ENCODE measurements around the gene ATAD3A. TPM values are rescaled to one million over a fixed set of nuclear protein-coding genes. Genes with fewer than 3 reads are reported as not detected.

ATAD3A gene
- polyA plus RNA-seq, 1 of the 3 experiments (the other 2 are of a cell fraction) = 40.2 TPM

DNA sequence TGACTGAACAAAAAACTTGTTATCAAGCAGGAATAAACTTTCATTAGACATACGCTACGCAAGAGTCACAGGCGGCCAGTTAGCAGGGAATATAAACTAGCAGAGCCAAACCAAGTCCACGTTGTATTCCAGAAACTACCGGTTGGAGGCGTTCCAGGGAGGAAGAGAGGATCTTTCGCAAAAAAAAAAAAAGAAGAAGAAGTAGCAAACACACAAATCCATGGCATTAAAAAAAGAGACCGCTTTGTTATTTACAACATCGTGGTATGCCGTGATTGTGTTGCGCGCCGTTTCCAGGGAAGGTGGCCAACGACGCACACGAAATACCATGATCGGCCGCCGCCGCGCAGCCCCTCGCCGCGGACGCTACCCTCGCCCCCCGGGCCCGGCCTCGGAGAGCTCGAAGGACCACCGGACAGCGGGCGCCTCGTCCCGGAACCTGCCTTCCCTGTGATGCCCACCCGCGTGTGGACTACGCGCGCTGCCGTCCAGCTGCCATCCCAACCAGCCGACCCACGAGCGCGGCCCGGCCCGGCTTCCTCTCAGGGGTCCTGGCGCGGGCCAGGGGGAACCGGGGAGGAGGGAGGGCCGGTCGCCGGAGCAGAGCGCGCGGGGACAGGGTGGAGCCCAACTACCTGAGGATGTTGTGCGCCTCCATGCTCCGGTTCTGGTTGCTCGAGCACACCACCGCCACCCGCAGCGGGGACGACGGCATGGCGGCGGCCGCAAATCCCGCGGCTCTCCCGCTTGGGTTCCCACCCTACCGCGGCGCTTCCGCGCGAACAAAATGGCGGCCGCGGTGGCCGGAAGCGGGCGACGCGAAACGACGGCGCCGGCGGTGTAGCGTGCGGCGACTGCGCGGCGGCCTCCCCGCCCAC is 62.1 kb downstream of the ATAD3A start:
- POLR2A ChIA-PET = no interaction called here
- CTCF ChIA-PET = interaction anchor here (0.6 to 1.1 kb wide), 2 partner anchors 12 to 32 kb away, joined by 3 read pairs; no protein-coding TSS in a partner anchor
- under 1% methylated on average over 20 of the region's 96 CpGs for WGBS (ENCODE audit: low lambda C conversion rate)

More for the DNA sequence above, 62.1 kb downstream of the ATAD3A start:
- H3K4me2 ChIP-seq = peak overlapping the region; percentile 84
- peak overlapping the region; percentile 73 to 86 for H3K4me3 ChIP-seq (ENCODE audit: low read depth in 2 of 2, low read length in 1 of 2)
- H2AFZ ChIP-seq (ENCODE audit: low read depth) = peak overlapping the region; percentile 51; the same call in 1 of the 2 replicates
- peak; percentile 91 for DNase-seq
- H3K27me3 ChIP-seq (ENCODE audit: insufficient read depth) = no peaks in the 10 kb centered on the region; the same call in 1 of the 2 replicates
- peak overlapping the region; percentile 98 for H3K9ac ChIP-seq
- peaks cover 25% of the 10 kb centered on the region for H4K20me1 ChIP-seq (ENCODE audit: insufficient read depth)
- H3K9me3 ChIP-seq = no peaks in the 10 kb centered on the region
- peaks cover 2 to 15% of the 10 kb centered on the region in 2 experiments for H3K36me3 ChIP-seq (replicated peaks in 1 of 2; ENCODE audit: control insufficient read depth in 1 of 2, insufficient read depth in 2 of 2, low read length in 1 of 2)
- peaks cover 17% of the 10 kb centered on the region for H3F3A ChIP-seq (replicated peaks; ENCODE audit: insufficient read depth)
- peaks cover 0 to 7% of the 10 kb centered on the region in 2 experiments; a peak in 1 of 4 replicates for H3K4me1 ChIP-seq (ENCODE audit: control insufficient read depth in 1 of 2, insufficient read depth in 2 of 2, low read depth in 1 of 2, low read length in 1 of 2)
- H3K79me2 ChIP-seq (ENCODE audit: insufficient read depth) = peaks cover 53% of the 10 kb centered on the region
- no peaks in the 10 kb centered on the region for H3K9me2 ChIP-seq
- peak overlapping the region; percentile 94 to 97 for H3K27ac ChIP-seq (ENCODE audit: low read depth in 2 of 2, low read length in 1 of 2)
- TF ChIP-seq, protein P1, sequence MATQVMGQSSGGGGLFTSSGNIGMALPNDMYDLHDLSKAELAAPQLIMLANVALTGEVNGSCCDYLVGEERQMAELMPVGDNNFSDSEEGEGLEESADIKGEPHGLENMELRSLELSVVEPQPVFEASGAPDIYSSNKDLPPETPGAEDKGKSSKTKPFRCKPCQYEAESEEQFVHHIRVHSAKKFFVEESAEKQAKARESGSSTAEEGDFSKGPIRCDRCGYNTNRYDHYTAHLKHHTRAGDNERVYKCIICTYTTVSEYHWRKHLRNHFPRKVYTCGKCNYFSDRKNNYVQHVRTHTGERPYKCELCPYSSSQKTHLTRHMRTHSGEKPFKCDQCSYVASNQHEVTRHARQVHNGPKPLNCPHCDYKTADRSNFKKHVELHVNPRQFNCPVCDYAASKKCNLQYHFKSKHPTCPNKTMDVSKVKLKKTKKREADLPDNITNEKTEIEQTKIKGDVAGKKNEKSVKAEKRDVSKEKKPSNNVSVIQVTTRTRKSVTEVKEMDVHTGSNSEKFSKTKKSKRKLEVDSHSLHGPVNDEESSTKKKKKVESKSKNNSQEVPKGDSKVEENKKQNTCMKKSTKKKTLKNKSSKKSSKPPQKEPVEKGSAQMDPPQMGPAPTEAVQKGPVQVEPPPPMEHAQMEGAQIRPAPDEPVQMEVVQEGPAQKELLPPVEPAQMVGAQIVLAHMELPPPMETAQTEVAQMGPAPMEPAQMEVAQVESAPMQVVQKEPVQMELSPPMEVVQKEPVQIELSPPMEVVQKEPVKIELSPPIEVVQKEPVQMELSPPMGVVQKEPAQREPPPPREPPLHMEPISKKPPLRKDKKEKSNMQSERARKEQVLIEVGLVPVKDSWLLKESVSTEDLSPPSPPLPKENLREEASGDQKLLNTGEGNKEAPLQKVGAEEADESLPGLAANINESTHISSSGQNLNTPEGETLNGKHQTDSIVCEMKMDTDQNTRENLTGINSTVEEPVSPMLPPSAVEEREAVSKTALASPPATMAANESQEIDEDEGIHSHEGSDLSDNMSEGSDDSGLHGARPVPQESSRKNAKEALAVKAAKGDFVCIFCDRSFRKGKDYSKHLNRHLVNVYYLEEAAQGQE (IDR thresholded peaks at IDR 0.05; ENCODE audit: low read depth, low read length) = no peak
- TF ChIP-seq YY1 (IDR thresholded peaks at IDR 0.05; ENCODE audit: low read depth) = peak; percentile 87
- no peak for TF ChIP-seq MEF2A (IDR thresholded peaks at IDR 0.05; ENCODE audit: borderline replicate concordance, low read depth)
- no peak for TF ChIP-seq FOSL2 (IDR thresholded peaks at IDR 0.05; ENCODE audit: borderline replicate concordance, low read depth)
- TF ChIP-seq, protein P2, sequence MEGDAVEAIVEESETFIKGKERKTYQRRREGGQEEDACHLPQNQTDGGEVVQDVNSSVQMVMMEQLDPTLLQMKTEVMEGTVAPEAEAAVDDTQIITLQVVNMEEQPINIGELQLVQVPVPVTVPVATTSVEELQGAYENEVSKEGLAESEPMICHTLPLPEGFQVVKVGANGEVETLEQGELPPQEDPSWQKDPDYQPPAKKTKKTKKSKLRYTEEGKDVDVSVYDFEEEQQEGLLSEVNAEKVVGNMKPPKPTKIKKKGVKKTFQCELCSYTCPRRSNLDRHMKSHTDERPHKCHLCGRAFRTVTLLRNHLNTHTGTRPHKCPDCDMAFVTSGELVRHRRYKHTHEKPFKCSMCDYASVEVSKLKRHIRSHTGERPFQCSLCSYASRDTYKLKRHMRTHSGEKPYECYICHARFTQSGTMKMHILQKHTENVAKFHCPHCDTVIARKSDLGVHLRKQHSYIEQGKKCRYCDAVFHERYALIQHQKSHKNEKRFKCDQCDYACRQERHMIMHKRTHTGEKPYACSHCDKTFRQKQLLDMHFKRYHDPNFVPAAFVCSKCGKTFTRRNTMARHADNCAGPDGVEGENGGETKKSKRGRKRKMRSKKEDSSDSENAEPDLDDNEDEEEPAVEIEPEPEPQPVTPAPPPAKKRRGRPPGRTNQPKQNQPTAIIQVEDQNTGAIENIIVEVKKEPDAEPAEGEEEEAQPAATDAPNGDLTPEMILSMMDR (IDR thresholded peaks at IDR 0.05) = peak; percentile 35
- peak; percentile 13; the same call in 1 of the 2 replicates for TF ChIP-seq SMC3 (IDR thresholded peaks at IDR 0.05; ENCODE audit: low read depth, low read length)
- peak; percentile 70 for TF ChIP-seq CHD2 (IDR thresholded peaks at IDR 0.05; ENCODE audit: low read length, partially characterized antibody)
- TF ChIP-seq MXI1 (IDR thresholded peaks at IDR 0.05; ENCODE audit: low read depth, low read length) = peak; percentile 66
- TF ChIP-seq GABPA (IDR thresholded peaks at IDR 0.05; ENCODE audit: low read depth) = 0 out of 2 replicates have a peak, but pooled peaks have one; percentile 43
- 0 out of 2 replicates have a peak, but pooled peaks have one; percentile 36 for TF ChIP-seq SIN3A (IDR thresholded peaks at IDR 0.05; ENCODE audit: borderline replicate concordance, low read depth, low read length)
- TF ChIP-seq, protein P3, sequence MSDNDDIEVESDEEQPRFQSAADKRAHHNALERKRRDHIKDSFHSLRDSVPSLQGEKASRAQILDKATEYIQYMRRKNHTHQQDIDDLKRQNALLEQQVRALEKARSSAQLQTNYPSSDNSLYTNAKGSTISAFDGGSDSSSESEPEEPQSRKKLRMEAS (IDR thresholded peaks at IDR 0.05; ENCODE audit: low read depth) = peak; percentile 48; the same call in 1 of the 2 replicates
- TF ChIP-seq RFX5 (IDR thresholded peaks at IDR 0.05; ENCODE audit: low read length) = no peak
- TF ChIP-seq RAD21 (IDR thresholded peaks at IDR 0.05; ENCODE audit: low read length) = peak; percentile 40
- TF ChIP-seq, protein P4, sequence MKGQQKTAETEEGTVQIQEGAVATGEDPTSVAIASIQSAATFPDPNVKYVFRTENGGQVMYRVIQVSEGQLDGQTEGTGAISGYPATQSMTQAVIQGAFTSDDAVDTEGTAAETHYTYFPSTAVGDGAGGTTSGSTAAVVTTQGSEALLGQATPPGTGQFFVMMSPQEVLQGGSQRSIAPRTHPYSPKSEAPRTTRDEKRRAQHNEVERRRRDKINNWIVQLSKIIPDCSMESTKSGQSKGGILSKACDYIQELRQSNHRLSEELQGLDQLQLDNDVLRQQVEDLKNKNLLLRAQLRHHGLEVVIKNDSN (IDR thresholded peaks at IDR 0.05; ENCODE audit: borderline replicate concordance, low read depth) = 0 out of 2 replicates have a peak, but pooled peaks have one; percentile 2
- peak; percentile 41; the same call in 1 of the 2 replicates for TF ChIP-seq TAF1 (IDR thresholded peaks at IDR 0.05; ENCODE audit: borderline replicate concordance, low read depth, low read length)
